ENCODE data around the gene ORM1.
"Not testable (repeated sequence)": the region's sequence is repeated elsewhere in the genome, so short reads cannot be mapped to it uniquely, and the experiment has no call there.

The ORM1 gene

DNA sequence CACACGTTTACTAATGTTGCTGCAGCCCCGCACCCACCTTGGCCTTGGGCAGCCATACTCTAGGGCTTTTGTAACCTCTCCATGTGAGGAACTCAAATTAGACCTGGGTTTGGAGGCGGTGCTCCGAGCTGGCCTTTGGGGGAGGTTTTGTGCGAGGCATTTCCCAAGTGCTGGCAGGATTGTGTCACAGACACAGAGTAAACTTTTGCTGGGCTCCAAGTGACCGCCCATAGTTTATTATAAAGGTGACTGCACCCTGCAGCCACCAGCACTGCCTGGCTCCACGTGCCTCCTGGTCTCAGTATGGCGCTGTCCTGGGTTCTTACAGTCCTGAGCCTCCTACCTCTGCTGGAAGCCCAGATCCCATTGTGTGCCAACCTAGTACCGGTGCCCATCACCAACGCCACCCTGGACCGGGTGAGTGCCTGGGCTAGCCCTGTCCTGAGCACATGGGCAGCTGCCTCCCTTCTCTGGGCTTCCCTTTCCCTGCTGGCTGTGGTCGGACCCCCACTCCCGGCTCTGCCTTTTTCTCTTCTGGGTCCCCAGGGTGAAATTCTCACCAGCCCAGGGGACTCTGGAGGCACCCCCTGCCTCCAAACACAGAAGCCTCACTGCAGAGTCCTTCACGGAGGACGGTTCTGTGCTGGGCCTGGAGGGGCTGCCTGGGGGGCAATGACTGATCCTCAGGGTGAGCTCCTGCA lies at the start of gene ORM1:
Gene ORM1, plus strand, starts transcription at position 268 of the 701 bp plus-strand sequence. Its CDS starts 36 bp downstream, at position 304.
- not testable (repeated sequence) for DNase-seq

DNA sequence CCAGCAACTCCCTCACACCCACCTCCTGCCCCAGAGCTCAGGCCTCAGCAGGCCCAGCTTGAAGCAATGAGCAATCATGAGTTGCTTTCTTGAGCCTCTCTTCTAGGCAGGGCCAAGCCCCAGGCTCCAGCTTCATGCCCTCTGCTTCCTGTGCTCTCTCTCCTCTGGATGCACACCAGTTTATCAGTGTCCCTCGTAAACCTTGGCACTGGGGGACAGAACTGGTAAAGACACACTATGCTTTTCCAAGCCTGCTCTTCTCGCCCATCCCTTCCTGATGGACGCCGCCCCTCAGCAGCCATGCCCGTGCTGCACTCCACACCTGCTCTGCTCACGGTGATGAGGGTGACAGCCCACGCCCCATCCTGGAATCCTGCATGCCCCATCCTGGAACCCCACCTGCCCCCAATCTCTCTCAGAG lies 49.4 kb upstream of the ORM1 start:
- no peak for DNase-seq

DNA sequence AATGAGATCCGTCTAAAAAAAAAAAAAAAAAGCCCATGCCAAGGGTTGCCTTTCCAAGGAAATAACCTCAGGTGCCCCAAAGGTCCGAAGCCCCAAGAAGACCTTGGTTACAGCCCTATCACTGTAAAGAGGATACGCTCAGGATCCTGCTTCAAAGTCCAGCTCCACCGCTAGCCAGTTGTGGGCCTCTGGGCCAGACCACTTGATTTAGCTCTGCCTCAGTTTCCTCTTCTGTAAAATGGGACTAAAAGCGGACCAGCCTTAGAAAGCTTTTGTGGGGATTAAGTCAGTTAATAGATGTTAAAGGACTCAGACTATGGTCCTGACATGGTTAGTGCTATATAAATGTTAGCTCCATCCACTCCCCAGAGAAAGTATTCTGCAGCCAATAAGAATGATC lies 48.7 kb upstream of the ORM1 start:
- DNase-seq: no peak

DNA sequence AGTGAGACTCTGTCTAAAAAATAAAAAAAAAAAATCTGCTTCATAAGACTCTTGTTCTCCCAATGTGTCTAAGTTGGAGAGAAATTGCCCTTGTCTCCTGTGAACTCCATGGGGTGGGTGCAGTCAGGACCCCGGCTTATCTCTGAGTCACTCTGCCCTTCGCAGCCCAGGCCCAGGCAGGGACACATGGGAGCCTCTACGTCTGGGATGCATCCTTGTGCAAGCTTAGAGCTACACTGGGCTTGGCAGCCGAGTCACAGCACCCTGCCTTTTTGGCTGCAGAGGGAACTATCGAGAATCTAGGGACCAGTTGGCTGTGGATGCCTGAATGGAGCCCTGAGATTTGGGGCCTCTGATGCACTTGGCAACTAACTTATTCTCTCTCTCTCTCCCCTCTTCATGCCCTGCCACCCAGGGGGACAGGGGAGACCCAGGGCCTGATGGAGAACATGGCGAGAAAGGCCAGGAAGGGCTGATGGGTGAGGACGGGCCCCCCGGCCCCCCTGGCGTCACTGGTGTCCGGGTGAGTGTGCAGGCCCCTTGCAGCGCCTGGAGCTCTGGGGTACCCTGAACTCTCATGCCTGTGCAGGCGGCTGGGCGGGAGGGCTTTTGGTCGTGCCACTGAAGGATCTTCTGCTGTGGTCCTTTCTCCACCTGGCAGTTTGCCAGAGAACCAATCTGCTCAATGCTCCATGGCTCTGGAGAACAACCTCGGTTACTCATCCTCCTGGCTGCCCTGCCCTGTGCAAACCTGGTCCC lies 47.5 kb upstream of the ORM1 start:
- DNase-seq: no peak

DNA sequence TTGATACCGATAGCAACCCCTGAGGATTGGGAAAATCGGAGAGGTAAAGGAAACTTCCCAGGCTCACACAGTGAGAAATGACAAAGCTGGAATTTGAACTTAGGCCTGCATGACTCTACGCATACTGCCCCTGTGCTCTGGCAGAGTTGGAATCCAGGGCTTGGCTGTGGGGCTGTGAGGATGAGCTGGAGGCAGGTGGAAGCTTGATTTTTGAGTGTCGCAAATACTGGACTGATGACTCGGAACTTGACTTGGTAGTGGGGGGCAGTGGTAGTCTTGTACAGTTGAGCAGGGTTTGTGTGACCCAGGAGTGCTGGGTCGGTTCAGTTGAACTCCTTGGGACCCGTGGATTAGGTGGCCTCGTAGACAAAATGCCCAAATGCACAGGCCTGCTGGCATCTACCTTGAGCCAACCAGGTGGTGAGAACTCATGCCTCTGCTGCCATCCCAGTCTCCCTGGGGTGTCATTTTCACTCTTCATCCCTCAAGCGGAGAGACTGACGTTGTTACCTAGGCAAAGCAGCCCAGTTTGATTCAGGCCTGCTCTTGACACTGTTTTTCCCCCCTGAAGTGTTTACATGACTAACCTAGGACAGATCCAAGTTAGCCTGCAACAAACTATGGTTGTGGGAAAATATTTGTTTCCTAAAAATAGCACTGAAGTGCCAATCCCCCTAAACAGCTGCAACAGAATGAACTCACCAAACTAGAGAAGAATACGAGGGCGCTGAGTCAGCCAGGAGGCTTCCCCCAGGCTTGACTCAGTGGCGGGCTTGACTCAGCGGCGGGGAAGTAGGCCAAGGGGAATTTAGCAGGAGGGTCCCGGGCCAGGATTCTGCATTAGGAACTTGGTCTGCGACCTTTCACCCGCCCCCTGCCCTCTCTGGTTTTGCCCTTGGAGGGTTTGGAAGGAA lies 45.7 kb upstream of the ORM1 start:
- DNase-seq: no peak

DNA sequence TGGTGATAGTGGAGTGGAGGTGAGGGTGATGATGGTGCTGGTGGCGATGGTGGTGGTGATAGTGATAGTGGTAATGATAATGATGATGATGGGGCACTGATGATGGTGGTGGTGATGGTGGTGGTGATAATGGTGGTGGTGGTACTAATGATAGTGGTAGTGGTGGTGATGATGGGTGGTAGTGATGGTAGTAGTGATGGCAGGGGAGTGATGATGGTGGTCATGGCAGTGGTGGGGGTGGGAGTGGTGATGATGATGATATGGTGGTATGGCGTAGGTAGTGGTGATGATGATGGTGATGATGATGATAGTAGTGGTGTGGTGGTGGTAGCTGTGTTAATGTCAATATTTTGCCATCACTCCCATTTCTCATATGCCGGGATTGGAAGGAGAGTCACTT lies 44.5 kb upstream of the ORM1 start:
- no peak for DNase-seq

DNA sequence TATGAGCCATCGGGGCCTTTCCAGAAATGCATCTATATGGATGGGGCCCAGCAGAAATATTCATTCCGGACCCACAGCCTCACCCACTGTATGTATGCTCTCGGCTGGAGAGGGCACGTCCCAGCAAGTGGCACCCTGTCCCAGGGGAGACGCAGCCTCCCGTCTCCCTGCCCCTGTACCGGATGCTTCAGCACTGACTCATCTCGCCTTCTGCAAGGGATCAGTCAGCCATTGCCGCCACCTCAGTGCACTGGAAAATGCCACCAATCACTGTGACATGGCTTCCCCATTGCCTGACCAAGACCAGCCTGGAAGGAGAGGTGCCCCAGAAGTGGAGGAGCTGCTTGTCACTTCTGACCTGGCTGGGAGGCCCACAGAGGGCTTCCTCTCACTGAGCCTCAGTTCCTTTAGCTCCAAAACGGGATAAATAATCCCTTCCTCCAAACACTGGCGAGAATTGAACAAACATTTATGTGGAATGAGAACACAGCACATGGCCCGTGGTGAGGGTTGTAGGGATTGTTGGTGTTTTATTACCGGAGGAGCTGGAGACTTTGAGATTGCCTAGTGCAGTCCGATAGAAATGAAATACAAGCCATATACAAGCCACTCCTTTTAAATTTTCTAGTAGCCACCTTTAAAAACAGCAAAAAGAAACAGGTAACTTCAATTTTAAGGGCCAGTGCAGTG lies 43.9 kb upstream of the ORM1 start:
- no peak for DNase-seq

DNA sequence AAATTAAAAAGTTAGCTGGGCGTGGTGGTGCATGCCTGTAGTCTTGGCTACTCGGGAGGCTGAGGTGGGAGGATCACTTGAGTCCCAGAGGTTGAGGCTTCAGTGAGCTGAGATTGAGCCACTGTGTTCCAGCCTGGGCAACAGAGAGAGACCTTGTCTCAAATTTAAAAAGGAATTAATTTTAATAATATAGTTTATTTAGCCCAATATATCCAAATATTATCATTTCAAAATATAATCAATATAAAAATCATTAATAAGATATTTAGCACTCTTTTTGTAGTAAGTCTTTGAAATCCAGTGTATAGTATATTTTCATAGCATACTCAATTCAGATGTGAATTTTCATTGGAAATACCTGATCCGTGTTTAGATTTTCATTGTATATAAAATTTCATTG lies 43.2 kb upstream of the ORM1 start:
- DNase-seq: no peak

DNA sequence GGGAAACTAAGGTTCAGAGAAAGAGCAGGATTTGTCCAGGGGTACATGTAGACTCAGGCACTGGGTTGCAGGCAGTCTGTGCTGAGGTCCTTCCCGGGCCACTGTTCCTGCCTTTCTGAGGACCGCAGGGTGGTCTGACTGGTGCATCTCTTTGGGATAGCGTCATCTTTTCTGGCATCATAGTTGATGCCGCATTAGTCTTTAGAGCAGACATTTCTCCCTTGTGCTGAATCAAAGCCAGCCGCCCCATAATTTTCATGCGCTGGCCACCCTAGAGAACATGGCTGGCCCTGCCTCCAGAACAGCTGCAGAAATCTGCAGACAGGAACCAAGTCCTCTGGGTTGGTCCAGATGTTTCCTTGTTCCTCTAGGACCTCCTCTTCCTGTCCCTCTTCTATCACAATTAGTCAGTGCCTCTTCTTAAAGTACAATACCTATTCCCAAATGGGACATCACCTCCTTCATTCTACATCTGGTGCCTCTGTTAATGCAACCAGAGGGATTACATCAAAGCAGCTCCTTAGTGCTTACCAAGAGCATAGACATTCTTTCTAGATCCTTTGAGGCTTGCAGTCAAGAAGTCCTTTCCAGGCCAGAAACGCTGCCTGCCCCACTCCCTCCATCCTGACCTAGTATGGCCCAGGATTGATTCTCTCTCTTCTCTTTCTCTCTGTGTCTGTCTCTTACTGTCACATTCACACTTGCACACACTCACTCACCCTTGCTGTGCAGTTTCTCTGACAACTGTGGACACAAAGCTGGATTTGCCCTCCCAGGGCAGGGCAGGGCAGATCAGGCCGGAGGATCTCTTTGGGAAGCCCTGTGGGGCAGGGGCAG lies 42.0 kb upstream of the ORM1 start:
- no peak for DNase-seq

DNA sequence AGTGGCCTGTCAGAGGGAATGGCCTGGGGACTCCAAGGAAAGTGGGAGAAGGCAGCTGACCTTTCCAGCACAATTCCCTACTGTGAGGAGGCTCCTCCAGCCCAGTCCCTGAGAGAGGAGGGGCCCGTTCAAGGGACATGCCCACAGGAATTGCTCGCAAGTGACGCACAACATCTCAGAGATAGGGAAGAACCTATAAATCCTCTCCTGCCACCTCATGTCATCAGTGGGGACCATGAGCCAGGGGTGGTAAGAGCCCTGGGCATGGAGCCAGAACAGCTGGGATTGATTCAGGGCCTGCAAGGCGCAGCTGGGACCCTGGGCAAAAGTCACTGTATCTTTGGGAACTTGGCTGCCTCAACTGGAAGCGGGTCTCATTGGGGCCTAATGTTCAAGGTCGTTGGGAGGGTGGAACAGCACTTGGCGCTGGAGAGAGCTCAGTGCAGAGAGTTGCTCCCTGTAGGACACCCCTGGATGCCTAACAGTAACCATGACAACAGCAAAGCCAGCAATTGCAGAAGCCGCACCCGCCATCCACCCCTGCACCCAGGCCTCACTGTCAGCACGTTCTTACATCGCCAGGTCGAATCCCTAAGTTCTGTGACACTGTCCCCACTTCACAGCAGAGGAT lies 41.3 kb upstream of the ORM1 start:
- DNase-seq: no peak

DNA sequence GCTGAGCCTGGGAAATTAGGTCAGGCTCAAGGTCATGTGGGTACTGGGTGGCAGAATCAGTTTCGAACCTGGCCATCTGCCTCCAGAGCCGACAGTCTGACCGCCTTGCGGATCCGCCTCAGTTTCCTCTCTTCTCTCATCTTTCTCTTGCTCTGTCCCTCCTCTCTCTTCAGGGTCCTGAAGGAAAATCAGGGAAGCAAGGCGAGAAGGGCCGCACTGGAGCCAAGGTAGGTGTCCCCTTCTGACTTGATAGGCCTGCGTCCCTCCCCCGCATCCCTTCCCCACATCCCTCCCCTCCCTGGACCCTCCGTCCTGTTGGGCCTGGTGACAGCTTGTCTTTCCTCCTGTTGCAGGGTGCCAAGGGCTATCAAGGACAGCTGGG lies 40.8 kb upstream of the ORM1 start:
- no peak for DNase-seq

DNA sequence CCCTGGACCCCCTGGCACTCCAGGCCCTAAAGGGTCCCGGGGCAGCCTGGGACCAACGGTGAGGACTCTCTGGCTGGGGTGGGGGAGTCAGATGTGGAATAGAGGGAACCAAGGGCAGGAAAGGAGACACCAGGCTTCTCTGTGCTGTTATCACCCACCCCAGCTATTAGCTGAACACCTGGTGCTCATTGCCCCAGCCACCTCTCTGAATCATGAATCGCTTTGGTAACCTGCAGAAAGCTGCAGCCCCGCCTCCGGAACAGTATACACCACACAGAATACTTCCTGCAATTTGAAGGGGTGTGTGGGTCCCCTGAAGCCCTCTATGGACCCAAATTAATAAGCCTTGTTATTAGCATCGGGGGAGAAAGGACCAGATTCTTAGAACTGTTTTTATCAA lies 40.4 kb upstream of the ORM1 start:
- DNase-seq: no peak

DNA sequence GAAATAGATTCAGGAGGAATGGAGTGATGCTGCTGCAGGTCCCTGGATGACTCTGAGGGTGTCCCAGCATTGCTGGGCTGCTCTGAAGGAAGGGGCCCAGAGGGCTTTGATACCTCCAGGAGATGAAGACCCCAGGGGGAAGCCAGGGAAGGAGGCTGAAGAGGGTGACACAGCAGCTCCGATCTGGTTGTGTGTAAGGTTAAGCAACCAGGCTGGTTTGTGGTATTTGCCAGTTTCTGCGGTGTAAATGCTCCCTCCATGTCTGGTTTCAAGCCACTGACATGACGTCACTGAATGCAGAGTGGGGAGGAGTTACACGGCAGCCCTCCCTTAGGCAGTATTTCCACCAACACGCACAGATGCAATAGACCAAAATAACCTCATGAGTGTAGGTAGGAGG lies 40.0 kb upstream of the ORM1 start:
- DNase-seq: no peak

DNA sequence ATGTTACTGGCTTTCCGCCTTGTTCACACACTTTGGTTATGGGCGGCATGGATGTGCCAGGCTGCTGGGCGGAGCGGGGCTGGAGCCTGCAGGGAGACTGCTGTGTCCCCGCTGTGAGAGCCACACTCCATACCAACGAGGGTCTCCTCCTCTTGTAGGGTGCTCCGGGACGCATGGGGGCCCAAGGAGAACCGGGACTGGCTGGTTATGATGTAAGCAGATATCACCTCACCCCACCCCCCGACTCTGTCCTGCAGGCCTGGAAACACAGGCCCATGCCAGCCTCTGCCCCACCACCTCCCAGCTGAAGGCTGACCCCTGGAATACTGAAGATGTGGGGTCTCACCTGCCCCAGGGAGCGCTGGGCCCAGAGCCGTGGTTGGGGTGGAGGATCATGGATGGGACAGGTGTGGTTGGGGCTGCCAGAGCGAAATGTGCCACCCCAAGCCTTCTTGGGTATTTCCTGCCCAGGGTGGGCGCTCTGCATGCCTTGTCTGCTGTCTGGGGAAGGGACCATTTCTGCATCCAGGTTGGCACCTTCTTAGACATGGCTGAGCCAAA lies 39.3 kb upstream of the ORM1 start:
- DNase-seq: no peak

DNA sequence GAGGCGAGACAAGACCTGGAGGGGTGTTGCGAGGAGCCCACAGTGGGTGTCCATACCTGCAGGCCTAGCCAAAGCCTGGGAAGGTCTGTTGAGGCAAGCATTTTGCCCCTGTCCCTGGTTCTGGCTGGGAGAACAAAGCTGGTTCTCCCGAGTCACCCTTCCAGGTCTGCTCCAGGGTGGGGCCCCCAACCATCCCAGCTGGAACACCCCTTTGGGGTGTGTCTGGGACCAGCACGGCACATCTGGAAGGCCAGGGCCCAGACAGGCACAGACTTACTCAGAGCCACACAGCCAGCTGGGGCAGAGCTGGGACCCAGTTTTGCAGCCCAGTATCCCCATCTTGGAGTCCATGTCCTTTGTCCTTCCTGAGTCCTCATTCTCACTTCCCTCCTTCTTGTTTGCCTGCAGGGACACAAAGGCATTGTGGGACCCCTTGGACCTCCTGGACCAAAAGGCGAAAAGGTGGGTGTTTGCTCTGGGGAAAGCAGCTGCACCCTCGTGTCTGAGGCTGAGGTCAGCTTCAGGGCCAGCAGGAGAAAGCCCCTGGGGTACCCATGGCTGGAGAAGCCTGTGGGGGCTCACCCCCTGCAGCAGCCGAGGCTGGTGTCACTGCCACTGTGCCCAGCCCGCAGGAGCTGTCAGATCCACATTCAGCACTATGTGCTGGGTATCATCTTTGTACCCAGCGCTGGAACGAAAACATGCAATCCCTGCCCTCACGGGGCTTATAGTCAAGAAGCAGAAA lies 38.4 kb upstream of the ORM1 start:
- DNase-seq: no peak

DNA sequence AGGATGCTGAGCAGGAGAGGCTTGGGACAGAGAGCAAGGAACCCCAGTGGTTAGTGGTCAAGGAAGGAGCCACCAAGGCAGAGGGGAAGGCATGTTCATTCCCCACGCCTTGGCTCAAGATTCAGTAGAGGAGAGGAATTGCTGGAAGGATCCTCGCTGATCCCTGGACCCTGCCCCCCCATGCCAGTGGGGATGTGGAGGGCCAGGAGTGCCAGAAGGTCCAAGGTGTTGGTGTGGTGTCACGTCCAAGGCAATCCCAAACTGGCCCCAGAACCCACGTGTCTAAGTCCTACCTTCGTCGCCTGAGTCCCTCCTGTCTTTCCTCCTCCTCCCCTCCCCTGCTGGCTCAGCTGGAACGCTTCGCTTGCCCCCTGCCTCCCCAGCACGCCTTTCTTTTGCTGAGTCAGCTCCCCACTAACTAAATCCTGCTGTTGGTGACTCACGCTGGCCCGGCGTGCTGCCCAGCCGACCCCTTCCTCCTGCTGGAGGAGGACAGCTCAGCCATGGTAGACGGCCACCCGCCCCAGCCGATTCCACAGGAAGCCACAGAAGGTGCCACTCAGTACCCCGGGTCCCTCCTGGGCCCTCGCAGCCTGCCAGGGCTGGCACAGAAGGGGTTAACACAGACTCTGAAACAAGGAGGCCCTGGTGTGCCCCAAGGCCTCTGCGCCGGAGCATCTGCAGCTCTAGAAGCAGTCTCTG lies 37.6 kb upstream of the ORM1 start:
- no peak for DNase-seq

DNA sequence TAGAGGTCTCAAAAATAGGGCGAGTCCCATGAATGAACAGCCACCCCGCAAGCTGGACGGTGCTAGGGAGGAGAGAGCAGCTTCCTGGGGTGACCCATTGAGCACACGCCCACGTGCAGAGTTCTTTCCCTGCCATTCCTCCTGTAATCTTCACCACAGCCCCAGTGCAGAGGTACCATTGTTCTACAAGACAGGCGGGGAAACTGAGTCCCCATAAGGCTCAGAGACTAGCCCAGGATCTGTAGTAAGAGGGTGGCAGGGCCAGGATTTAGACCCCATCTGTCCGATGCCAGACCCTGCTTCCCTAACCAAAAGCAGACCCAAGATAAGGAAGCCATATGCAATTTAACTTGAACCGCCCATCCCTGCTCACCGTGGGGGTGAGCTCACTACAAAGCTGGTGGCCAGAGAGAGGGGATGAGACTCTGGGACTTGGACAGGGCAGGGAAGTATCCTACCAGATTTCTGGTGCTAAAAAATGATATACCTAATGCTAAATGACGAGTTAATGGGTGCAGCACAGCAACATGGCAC lies 36.7 kb upstream of the ORM1 start:
- no peak for DNase-seq

DNA sequence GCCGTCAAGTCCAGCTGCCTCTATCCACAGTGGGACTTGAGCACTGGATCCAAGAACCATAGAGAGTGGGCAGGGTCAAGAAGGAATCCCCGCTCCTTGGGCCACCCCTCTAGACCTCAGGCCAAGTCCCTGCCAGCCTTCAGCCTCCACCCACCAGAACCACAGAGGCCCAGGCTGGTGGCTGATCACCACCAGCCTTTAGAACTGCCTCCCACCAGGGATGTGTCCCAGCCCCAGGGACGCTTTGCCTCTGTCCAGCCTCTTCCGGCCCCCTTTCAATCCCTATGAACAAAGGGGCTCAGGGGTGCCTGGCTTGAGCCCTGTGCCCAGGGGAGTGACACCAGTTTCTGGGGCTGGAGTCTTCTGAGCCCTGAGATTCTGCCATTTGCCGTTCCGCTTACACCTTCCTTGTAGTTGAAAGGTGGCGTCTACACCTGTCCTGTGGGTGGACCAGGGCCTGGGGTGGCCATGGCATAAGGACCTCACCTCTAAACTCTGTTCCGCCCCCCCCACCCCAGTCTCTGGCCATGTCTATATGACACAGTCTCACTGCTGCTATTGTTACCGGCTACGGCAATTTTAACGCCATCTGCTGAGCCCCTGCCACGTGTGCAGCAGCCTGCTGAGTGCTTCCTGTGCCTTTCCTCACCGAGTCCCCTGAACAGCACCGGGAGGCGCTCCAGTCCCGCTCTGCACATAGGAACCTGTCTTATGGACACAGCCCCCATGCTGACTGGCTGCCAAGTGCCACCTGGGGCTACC lies 35.7 kb upstream of the ORM1 start:
- no peak for DNase-seq

DNA sequence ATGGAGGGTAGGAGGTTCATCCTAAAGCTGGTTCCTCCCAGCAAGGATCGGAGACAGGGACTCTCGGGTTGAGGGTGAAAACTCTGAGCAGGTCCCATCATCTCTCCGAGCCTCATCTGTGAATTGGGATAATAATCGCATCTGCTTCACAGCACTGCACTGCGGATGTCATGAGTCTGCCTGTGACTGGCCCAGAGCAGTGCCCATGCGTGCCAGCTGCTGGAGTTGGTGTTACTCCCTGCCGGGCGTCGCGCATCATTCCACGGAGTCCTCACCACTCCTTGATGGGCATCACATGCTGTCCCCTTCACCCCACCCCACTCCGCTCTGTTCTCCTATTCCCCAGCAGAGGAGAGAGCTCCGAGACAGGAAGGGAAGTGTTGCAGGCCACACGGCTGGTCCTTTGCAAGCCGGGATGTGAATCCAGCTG lies 35.1 kb upstream of the ORM1 start:
- no peak for DNase-seq
